Measurements from ENCODE around the gene MAL.

MAL gene

DNA sequence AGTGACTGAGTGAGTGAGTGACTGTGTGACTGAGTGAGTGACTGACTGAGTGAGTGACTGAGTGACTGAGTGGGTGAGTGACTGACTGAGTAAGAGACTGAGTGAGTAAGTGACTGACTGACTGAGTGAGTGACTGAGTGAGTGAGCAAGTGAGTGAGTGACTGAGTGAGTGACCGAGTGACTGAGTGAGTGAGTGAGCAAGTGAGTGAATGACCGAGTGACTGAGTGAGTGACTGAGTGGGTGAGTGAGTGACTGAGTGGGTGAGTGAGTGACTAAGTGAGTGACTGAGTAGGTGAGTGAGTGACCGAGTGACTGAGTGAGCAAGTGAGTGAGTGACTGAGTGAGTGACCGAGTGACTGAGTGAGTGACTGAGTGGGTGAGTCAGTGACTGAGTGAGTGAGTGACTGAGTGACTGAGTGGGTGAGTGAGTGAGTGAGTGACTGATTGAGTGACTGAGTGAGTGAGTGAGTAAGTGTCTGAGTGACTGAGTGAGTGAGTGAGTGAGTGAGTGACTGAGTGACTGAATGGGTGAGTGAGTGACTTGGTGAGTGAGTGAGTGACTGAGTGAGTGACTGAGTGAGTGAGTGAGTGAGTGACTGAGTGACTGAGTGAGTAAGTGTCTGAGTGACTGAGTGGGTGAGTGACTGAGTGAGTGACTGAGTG, 13.3 kb downstream of the MAL start:
- no peaks in the 10 kb centered on the region for H3F3A ChIP-seq (ENCODE audit: insufficient read depth, low read length)

DNA sequence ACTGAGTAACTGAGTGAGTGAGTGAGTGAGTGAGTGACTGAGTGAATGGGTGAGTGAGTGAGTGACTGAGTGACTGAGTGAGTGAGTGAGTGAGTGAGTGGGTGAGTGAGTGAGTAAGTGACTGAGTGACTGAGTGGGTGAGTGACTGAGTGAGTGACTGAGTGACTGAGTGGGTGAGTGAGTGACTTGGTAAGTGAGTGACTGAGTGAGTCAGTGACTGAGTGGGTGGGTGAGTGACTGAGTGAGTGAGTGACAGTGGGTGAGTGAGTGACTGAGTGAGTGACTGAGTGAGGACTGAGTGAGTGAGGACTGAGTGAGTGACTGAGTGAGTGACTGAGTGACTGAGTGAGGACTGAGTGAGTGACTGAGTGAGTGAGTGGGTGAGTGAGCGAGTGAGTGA, 13.9 kb downstream of the MAL start:
- Histone ChIP-seq H3K9ac (ENCODE audit: low read length) (no peak overlapping the region), H3K4me3 (ENCODE audit: low read depth, low read length, poor library complexity, severe bottlenecking) (no peak overlapping the region), H3K79me2 (ENCODE audit: insufficient read depth, low read length) (no peaks in the 10 kb centered on the region), H2AFZ (ENCODE audit: low read length) (no peak overlapping the region), H4K20me1 (ENCODE audit: insufficient read depth, low read length) (no peaks in the 10 kb centered on the region), H3K27ac (ENCODE audit: low read depth, low read length, poor library complexity, severe bottlenecking) (no peak overlapping the region), H3K36me3 (ENCODE audit: insufficient read depth, low read length) (no peaks in the 10 kb centered on the region), H3K4me2 (ENCODE audit: low read length) (no peak overlapping the region), H3K27me3 (ENCODE audit: insufficient read depth, low read length) (no peaks in the 10 kb centered on the region), H3K9me2 (ENCODE audit: low read depth, low read length) (no peaks in the 10 kb centered on the region), H3F3A (ENCODE audit: insufficient read depth, low read length) (no peaks in the 10 kb centered on the region), H3K4me1 (ENCODE audit: insufficient read depth, low read length, severe bottlenecking) (no peaks in the 10 kb centered on the region), H3K9me3 (ENCODE audit: low read length) (no peaks in the 10 kb centered on the region)
- TF ChIP-seq, protein P1, sequence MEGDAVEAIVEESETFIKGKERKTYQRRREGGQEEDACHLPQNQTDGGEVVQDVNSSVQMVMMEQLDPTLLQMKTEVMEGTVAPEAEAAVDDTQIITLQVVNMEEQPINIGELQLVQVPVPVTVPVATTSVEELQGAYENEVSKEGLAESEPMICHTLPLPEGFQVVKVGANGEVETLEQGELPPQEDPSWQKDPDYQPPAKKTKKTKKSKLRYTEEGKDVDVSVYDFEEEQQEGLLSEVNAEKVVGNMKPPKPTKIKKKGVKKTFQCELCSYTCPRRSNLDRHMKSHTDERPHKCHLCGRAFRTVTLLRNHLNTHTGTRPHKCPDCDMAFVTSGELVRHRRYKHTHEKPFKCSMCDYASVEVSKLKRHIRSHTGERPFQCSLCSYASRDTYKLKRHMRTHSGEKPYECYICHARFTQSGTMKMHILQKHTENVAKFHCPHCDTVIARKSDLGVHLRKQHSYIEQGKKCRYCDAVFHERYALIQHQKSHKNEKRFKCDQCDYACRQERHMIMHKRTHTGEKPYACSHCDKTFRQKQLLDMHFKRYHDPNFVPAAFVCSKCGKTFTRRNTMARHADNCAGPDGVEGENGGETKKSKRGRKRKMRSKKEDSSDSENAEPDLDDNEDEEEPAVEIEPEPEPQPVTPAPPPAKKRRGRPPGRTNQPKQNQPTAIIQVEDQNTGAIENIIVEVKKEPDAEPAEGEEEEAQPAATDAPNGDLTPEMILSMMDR (IDR thresholded peaks at IDR 0.05; ENCODE audit: low read length) = no peak
- TF ChIP-seq EZH2 (IDR thresholded peaks at IDR 0.05; ENCODE audit: borderline replicate concordance, low read length) = no peak

More for the DNA sequence above, 13.3 kb downstream of the MAL start:
- Histone ChIP-seq H3K4me1 (ENCODE audit: insufficient read depth, low read length, severe bottlenecking) (no peaks in the 10 kb centered on the region), H3K79me2 (ENCODE audit: insufficient read depth, low read length) (no peaks in the 10 kb centered on the region), H4K20me1 (ENCODE audit: insufficient read depth, low read length) (no peaks in the 10 kb centered on the region), H3K9me3 (ENCODE audit: low read length) (no peaks in the 10 kb centered on the region), H3K27ac (ENCODE audit: low read depth, low read length, poor library complexity, severe bottlenecking) (no peak overlapping the region), H3K27me3 (ENCODE audit: insufficient read depth, low read length) (no peaks in the 10 kb centered on the region), H3K4me2 (ENCODE audit: low read length) (no peak overlapping the region), H3K9me2 (ENCODE audit: low read depth, low read length) (no peaks in the 10 kb centered on the region), H3K36me3 (ENCODE audit: insufficient read depth, low read length) (no peaks in the 10 kb centered on the region), H3K9ac (ENCODE audit: low read length) (no peak overlapping the region), H3K4me3 (ENCODE audit: low read depth, low read length, poor library complexity, severe bottlenecking) (no peak overlapping the region), H2AFZ (ENCODE audit: low read length) (no peak overlapping the region)
- TF ChIP-seq EZH2 (IDR thresholded peaks at IDR 0.05; ENCODE audit: borderline replicate concordance, low read length) = no peak
- TF ChIP-seq, protein P1 (IDR thresholded peaks at IDR 0.05; ENCODE audit: low read length) = no peak

DNA sequence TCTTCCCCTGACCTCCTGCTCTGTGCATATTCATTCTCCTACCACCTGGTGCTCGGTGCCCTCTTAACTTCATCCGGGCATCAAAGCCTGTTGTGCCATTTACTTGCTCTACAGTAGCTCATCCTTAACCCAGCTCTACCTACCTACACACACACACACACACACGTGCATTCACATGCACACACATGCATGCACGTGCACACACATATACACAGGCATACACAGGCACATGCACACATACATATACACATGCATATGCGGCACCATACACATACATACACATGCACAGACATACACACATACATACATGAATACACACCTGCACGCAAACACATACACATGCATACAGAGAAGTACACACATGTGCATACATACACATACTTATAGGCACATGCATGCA, 14.5 kb downstream of the MAL start:
- TF ChIP-seq EZH2 (IDR thresholded peaks at IDR 0.05; ENCODE audit: borderline replicate concordance, low read length) = no peak
- TF ChIP-seq, protein P1 (IDR thresholded peaks at IDR 0.05; ENCODE audit: low read length) = no peak
- Histone ChIP-seq H3K9ac (ENCODE audit: low read length) (no peak overlapping the region), H3K4me2 (ENCODE audit: low read length) (no peak overlapping the region), H3K4me3 (ENCODE audit: low read depth, low read length, poor library complexity, severe bottlenecking) (no peak overlapping the region), H2AFZ (ENCODE audit: low read length) (no peak overlapping the region), H3K27ac (ENCODE audit: low read depth, low read length, poor library complexity, severe bottlenecking) (no peak overlapping the region), H4K20me1 (ENCODE audit: insufficient read depth, low read length) (no peaks in the 10 kb centered on the region), H3K27me3 (ENCODE audit: insufficient read depth, low read length) (no peaks in the 10 kb centered on the region), H3K36me3 (ENCODE audit: insufficient read depth, low read length) (no peaks in the 10 kb centered on the region), H3K79me2 (ENCODE audit: insufficient read depth, low read length) (no peaks in the 10 kb centered on the region), H3K9me2 (ENCODE audit: low read depth, low read length) (no peaks in the 10 kb centered on the region), H3F3A (ENCODE audit: insufficient read depth, low read length) (no peaks in the 10 kb centered on the region), H3K9me3 (ENCODE audit: low read length) (no peaks in the 10 kb centered on the region), H3K4me1 (ENCODE audit: insufficient read depth, low read length, severe bottlenecking) (no peaks in the 10 kb centered on the region)

Data from OCI-LY1 (cell line).